Astrocyte of the cerebellum (primary cell): ENCODE results near the gene UTP3.
"Not testable (repeated sequence)": the region's sequence is repeated elsewhere in the genome, so short reads cannot be mapped to it uniquely, and the experiment has no call there.

Source experiments
- DNase-seq: peaks from one replicate; pipeline ENCODE4 v3.0.0-alpha.2; 2011; ENCODE audit warnings: low read depth
- H3K4me3 ChIP-seq: 2 replicates; pipeline ENCODE4 v1.5.1; 2011; ENCODE audit warnings: mild to moderate bottlenecking, low read depth, low read length, moderate library complexity
- in situ Hi-C: cut with HindIII; loops from 2 replicates; pipeline ENCODE4 v1.10.0; 2017; ENCODE audit warnings: low sequenced_read_pairs
- TF ChIP-seq, protein P1 (sequence below): IDR thresholded peaks from 2 replicates; pipeline ENCODE4 v1.5.1; 2012; ENCODE audit warnings: low read length, low read depth, moderate library complexity, mild to moderate bottlenecking; ENCODE audit errors: missing control alignments

Gene UTP3

DNA sequence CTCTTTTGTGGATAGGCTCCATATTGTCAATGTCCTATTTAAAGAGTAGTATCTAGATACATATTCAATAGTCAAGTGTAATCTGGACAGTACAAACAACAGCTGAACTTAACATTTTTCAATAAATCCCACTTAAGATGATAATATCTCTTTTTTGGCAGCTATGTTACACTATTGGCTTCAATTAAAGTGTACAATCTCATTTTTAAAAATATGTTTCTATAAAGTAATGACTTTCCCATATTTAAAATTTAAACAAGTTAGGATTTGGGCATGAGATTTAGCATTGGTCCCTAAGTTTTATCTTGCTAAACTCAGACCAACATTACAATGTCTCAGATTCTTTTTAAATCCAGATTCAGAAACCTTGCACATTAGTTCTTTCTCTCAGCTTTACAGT lies 14.1 kb upstream of the UTP3 start:
- DNase-seq: no peak
- in situ Hi-C loops: no loop called here
- no peak overlapping the region for H3K4me3 ChIP-seq
- TF ChIP-seq, protein P1, sequence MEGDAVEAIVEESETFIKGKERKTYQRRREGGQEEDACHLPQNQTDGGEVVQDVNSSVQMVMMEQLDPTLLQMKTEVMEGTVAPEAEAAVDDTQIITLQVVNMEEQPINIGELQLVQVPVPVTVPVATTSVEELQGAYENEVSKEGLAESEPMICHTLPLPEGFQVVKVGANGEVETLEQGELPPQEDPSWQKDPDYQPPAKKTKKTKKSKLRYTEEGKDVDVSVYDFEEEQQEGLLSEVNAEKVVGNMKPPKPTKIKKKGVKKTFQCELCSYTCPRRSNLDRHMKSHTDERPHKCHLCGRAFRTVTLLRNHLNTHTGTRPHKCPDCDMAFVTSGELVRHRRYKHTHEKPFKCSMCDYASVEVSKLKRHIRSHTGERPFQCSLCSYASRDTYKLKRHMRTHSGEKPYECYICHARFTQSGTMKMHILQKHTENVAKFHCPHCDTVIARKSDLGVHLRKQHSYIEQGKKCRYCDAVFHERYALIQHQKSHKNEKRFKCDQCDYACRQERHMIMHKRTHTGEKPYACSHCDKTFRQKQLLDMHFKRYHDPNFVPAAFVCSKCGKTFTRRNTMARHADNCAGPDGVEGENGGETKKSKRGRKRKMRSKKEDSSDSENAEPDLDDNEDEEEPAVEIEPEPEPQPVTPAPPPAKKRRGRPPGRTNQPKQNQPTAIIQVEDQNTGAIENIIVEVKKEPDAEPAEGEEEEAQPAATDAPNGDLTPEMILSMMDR: no peak

DNA sequence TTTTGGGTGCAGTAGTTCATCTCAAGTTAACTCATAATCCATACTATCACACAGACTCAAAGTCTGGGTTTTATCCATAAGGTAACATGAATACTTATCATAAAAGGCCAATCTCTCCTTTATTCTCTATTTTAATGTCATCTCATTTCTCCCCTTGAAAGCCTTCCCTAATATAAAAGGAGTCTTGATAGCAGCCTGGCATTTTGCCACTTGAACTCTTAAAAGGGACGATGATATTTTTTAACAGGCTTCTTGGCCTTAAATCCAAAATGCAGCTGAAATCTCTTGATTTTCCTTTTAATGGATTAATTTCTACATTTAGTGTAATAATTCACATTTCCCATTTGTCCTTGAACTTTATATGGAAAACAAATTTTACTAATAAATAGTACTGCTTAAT lies 13.6 kb upstream of the UTP3 start:
- TF ChIP-seq, protein P1: no peak
- in situ Hi-C loops: no loop called here

DNA sequence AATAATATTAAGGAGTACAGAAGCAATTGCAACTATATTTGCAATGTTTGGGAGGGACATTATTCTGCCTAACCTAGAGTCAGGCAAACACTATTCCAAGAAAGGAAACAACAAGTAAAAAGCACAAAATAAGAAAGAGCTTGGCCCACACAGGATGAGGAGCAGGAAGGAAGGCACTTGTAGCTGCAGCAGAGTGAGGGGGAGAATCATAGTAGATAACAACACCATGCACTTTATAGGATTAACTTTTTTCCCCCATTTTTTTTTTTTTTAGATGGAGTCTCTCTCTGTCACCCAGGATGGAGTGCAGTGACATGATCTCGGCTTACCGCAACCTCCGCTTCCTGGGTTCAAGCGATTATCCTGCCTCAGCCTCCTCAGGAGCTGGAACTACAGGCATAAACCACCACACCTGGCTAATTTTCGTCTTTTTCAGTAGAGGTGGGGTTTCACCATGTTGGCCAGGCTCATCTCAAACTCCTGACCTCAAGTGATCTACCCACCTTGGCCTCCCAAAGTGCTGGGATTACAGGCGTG lies 11.7 kb upstream of the UTP3 start:
- TF ChIP-seq, protein P1: no peak
- in situ Hi-C loops: no loop called here
- DNase-seq: no peak
- H3K4me3 ChIP-seq: no peak overlapping the region

More for the DNA sequence above, 13.6 kb upstream of the UTP3 start:
- no peak for DNase-seq
- H3K4me3 ChIP-seq: no peak overlapping the region

DNA sequence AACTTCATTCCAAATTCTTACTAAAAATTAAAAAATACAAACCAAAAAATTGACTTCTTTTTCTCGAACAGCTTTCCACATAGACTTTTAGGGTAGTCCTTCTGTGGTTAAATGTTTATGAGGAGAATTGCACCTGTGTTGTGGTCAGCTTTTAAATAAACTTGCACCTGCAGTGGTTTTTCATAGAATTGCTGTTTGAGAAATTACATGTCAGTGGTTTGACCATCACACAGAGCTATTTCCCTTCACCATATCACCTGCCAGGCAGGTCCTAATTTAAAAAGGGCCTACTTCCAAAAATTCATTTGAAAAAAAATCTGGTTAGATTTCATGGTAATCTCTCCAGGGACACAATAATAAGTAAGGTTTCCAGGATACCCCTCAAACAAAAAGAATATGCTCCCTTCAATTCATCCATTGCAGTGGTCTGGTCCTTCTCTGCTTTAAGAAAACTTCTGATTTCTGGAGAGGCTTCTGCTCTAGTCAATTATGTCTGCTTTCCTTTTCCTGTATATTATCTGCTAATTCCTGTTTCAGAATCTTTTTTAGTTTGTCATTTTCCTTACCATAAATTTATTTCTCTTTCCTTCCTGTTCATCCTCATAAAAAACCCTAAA lies 9.8 kb upstream of the UTP3 start:
- in situ Hi-C loops: no loop called here

DNA sequence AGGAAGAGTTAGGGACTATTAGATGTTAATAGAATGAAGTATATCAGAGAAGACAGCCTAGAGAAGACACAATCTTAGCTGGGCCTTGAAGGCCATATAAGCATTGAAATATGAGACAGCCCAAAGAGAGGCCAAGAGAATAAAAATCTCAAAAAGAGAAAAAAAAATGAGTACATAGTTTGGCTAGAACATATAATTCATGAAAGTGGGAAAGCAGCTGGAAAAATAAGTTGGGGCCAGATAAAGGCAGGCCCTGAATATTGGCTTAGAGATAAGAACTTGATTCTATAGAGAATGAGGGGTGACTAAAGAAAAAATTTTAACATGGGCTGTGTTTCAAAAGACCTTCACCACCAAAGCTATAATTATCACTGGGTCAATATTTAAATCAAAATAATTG lies 7.4 kb upstream of the UTP3 start:
- no peak for DNase-seq
- in situ Hi-C loops: no loop called here
- no peak overlapping the region for H3K4me3 ChIP-seq
- TF ChIP-seq, protein P1: no peak

More for the DNA sequence above, 9.8 kb upstream of the UTP3 start:
- TF ChIP-seq, protein P1: no peak
- DNase-seq: no peak
- no peak overlapping the region for H3K4me3 ChIP-seq

DNA sequence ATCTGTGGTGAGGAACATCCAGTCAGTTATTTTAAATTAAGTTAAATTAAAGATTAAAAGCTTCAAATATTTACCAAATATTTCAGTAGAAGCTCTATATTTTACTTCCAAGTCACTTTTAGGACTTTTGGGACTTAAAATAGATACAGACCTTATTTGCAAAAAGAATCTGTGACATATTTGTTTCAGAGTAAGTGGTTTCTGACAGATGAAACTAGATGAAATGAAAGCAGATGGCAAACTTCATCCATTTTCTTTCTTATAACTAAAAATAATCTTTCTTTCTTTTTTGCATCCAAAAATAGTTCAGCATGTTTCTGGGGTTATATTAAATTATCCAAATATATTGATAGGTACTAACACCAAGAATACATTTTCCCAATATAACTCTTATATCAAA lies 6.6 kb upstream of the UTP3 start:
- TF ChIP-seq, protein P1: no peak
- DNase-seq: no peak
- H3K4me3 ChIP-seq: no peak overlapping the region
- in situ Hi-C loops: no loop called here

DNA sequence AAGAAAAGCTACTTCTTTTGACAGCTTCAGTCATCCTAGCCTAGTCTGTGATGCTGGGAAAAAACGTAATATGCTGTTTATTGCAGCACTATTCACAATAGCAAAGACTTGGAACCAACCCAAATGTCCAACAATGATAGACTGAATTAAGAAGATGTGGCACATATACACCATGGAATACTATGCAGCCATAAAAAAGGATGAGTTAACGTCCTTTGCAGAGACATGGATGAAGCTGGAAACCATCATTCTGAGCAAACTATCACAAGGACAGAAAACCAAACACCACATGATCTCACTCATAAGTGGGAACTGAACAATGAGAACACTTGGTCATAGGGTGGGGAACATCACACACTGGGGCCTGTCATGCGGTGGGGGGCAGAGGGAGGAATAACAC lies 6.2 kb upstream of the UTP3 start:
- in situ Hi-C loops, H3K4me3 ChIP-seq, DNase-seq: not testable (repeated sequence)
